SK-N-SH (cell line): ENCODE measurements around the gene ACOX2. TPM values are rescaled to one million over a fixed set of nuclear protein-coding genes. Genes with fewer than 3 reads are reported as not detected.

Source experiments
- CTCF ChIA-PET: fragments of 300-600, 350-600 bp; formaldehyde crosslinking; extraction: SDS; loops from one replicate; lab custom pipeline; 2021; lab: Yijun Ruan, JAX
- POLR2A ChIA-PET: fragments of 350-600 bp; sonication (Branson Sonifier 250); formaldehyde crosslinking; extraction: SDS; loops from one replicate; lab custom pipeline; 2020; ENCODE audit warnings: antibody characterized with exemption, inconsistent platforms; lab: Yijun Ruan, JAX
- DNase-seq: peaks from one replicate; pipeline ENCODE4 v3.0.0; 2012
- H2AFZ ChIP-seq: fragments of 200-600 bp; sonication (generic); 2 replicates; pipeline ENCODE4 v1.8.1; 2016; ENCODE audit warnings: antibody characterized with exemption, mild to moderate bottlenecking, low read depth
- H3F3A ChIP-seq: fragments of 200-600 bp; sonication (generic); replicated peaks from 2 replicates; pipeline ENCODE3; 2016; ENCODE audit warnings: antibody characterized with exemption, mild to moderate bottlenecking; ENCODE audit not compliant: insufficient read depth
- H3K27ac ChIP-seq, 2 experiments: fragments of 200-500 bp in 1 of 2; fragments of 200-600 bp in 1 of 2; sonication (Bioruptor generic) in 1 of 2; sonication (generic), shearing (Covaris generic) in 1 of 2; 2 replicates each; pipeline versions ENCODE4 v1.5.1 to v1.6.1; 2014 to 2016; ENCODE audit warnings: low read depth in 2 of 2, inconsistent platforms in 1 of 2, low read length in 1 of 2, mild to moderate bottlenecking in 1 of 2, mixed read lengths in 1 of 2
- H3K27me3 ChIP-seq: fragments of 200-600 bp; sonication (generic), shearing (Covaris generic); 2 replicates; pipeline ENCODE4 v1.6.1; 2016; ENCODE audit warnings: mixed run types; ENCODE audit not compliant: insufficient read depth
- H3K36me3 ChIP-seq, 2 experiments: fragments of 200-500 bp in 1 of 2; fragments of 200-600 bp in 1 of 2; sonication (Bioruptor generic) in 1 of 2; sonication (generic) in 1 of 2; replicated peaks in 1 of 2; 2 replicates each; pipeline versions ENCODE3 to v1.5.1; 2014 to 2016; ENCODE audit warnings: low read length in 1 of 2, mild to moderate bottlenecking in 1 of 2; ENCODE audit not compliant: insufficient read depth in 2 of 2, control insufficient read depth in 1 of 2
- H3K4me1 ChIP-seq, 2 experiments: fragments of 200-500 bp in 1 of 2; fragments of 200-600 bp in 1 of 2; sonication (Bioruptor generic) in 1 of 2; sonication (generic), shearing (Covaris generic) in 1 of 2; 2 replicates each; pipeline versions ENCODE4 v1.5.1 to v1.6.1; 2014 to 2016; ENCODE audit warnings: low read depth in 1 of 2, low read length in 1 of 2, mixed run types in 1 of 2; ENCODE audit not compliant: insufficient read depth in 2 of 2, control insufficient read depth in 1 of 2
- H3K4me2 ChIP-seq: fragments of 200-600 bp; sonication (generic), shearing (Covaris generic); 2 replicates; pipeline ENCODE4 v1.6.1; 2017; ENCODE audit warnings: mixed run types
- H3K4me3 ChIP-seq, 2 experiments: fragments of 200-500 bp in 1 of 2; fragments of 200-600 bp in 1 of 2; sonication (Bioruptor generic) in 1 of 2; sonication (generic), shearing (Covaris generic) in 1 of 2; 2 replicates each; pipeline versions ENCODE4 v1.5.1 to v1.8.1; 2014 to 2016; ENCODE audit warnings: low read depth in 2 of 2, inconsistent platforms in 1 of 2, low read length in 1 of 2, mild to moderate bottlenecking in 1 of 2, mixed read lengths in 1 of 2, moderate library complexity in 1 of 2
- H3K79me2 ChIP-seq: fragments of 200-600 bp; sonication (generic); 2 replicates; pipeline ENCODE4 v1.8.1; 2017; ENCODE audit warnings: mild to moderate bottlenecking; ENCODE audit not compliant: insufficient read depth
- H3K9ac ChIP-seq: fragments of 200-600 bp; sonication (generic); 2 replicates; pipeline ENCODE4 v1.6.1; 2017; ENCODE audit warnings: mixed run types
- H3K9me2 ChIP-seq: fragments of 200-600 bp; sonication (generic); 2 replicates; pipeline ENCODE4 v1.6.1; 2017; ENCODE audit warnings: mixed run types
- H3K9me3 ChIP-seq: fragments of 200-600 bp; sonication (generic); 2 replicates; pipeline ENCODE4 v1.6.1; 2017; ENCODE audit warnings: mixed run types, mild to moderate bottlenecking, moderate library complexity
- H4K20me1 ChIP-seq: fragments of 200-600 bp; sonication (generic); 2 replicates; pipeline ENCODE4 v1.6.1; 2017; ENCODE audit warnings: mild to moderate bottlenecking, mixed run types; ENCODE audit not compliant: insufficient read depth
- ELF1 ChIP-seq: IDR thresholded peaks from 2 replicates; pipeline ENCODE4 v1.4.0; 2012
- EZH2phosphoT487 ChIP-seq: fragments of 200-600 bp; sonication (generic); IDR thresholded peaks from 2 replicates; pipeline ENCODE4 v1.6.1; 2017; ENCODE audit warnings: low read depth, mixed run types, mild to moderate bottlenecking, antibody characterized with exemption, moderate library complexity, borderline replicate concordance
- FOXJ3 ChIP-seq: sonication (generic); formaldehyde crosslinking; IDR thresholded peaks from 2 replicates; pipeline ENCODE4 v1.5.1; 2020; ENCODE audit warnings: mild to moderate bottlenecking, missing genetic modification reagents
- FOXM1 ChIP-seq: IDR thresholded peaks from 2 replicates; pipeline ENCODE4 v1.4.0; 2012; ENCODE audit warnings: low read depth, mild to moderate bottlenecking
- JUND ChIP-seq: IDR thresholded peaks from 2 replicates; pipeline ENCODE4 v1.4.0; 2012
- MEF2A ChIP-seq: IDR thresholded peaks from 2 replicates; pipeline ENCODE4 v1.4.0; 2012; ENCODE audit warnings: low read depth, borderline replicate concordance
- RCOR1 ChIP-seq: fragments of 150-350 bp; IDR thresholded peaks from 2 replicates; pipeline ENCODE4 v1.6.1; 2017; ENCODE audit warnings: antibody characterized with exemption, low read length
- RXRA ChIP-seq: IDR thresholded peaks from 2 replicates; pipeline ENCODE4 v1.4.0; 2012; ENCODE audit warnings: low read depth, mild to moderate bottlenecking, borderline replicate concordance
- TAF1 ChIP-seq: IDR thresholded peaks from 2 replicates; pipeline ENCODE4 v1.6.1; 2012; ENCODE audit warnings: low read depth, mild to moderate bottlenecking, low read length, moderate library complexity, borderline replicate concordance
- TEAD4 ChIP-seq: IDR thresholded peaks from 2 replicates; pipeline ENCODE4 v1.4.0; 2012; ENCODE audit warnings: mild to moderate bottlenecking, borderline replicate concordance; ENCODE audit not compliant: insufficient read depth
- USF2 ChIP-seq: fragments of 150-350 bp; IDR thresholded peaks from 2 replicates; pipeline ENCODE4 v1.6.1; 2017; ENCODE audit warnings: antibody characterized with exemption, low read length, low read depth, borderline replicate concordance
- ZBTB33 ChIP-seq: IDR thresholded peaks from 2 replicates; pipeline ENCODE4 v1.4.0; 2012; ENCODE audit warnings: low read depth, borderline replicate concordance
- WGBS: methylation state at CpG from one replicate; pipeline ENCODE4 v1.1.6; 2017; ENCODE audit warnings: low lambda C conversion rate; 5-methylcytosine and 5-hydroxymethylcytosine counted together
- polyA plus RNA-seq, 3 experiments: library from polyadenylated mRNA; depleted of rRNA; stranded (reverse); fragments of >200 nt; gene quantifications; 2 replicates each; pipeline ENCODE4 v1.2.3, GENCODE V29; 2012
- TF ChIP-seq, protein P1 (sequence below): IDR thresholded peaks from 2 replicates; pipeline ENCODE4 v1.4.0; 2012; ENCODE audit warnings: low read depth

The ACOX2 gene
- polyA plus RNA-seq, 1 of the 3 experiments (the other 2 are of a cell fraction): 9.0 TPM

DNA sequence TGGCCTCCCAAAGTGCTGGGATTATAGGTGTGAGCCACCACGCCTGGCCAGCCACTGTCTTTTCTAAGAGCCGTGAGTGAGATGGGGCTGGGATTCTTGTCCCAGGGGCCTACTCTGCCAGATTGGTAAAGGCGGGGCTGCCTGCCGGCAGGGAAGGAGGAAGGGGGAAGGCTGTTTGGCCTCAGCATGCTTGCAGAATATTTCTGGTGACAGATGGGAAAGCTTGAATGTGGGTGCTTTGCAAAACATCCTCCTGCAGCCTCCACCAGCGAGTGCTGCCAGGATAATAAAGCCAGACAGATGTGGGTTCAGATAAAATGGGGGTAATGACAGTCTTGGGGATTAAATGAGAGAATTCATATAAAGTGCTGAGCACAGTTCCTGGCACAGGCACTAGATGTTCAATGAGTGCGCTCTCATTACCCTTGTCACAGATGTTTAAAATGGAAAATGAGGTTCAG, 19.8 kb upstream of the ACOX2 start (continued):
- TF ChIP-seq ZBTB33 (no peak), ELF1 (no peak), TEAD4 (no peak), RXRA (no peak), EZH2phosphoT487 (no peak)
- TF ChIP-seq, protein P1, sequence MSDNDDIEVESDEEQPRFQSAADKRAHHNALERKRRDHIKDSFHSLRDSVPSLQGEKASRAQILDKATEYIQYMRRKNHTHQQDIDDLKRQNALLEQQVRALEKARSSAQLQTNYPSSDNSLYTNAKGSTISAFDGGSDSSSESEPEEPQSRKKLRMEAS: no peak
- TF ChIP-seq, all 33 proteins: peak for 0

DNA sequence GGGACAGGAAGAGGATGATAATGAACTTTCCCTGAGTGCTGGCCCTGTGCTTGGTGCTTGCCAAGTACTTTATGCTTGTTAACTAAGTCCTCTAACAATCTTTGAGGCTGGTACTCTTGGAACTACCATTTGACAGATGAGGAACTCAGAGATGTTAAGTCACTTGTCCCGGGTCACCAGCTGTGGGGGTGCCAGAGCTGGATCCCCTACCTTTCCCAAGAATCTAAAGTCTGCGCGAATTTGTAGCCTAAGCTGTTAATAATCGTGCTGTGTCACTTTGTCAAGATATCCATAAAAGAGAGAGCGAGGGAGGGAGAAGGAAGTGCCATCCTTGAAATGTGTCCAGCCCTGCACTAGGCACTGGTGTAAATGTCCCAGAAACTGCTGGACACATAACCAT, 19.0 kb upstream of the ACOX2 start:
- H3K27ac ChIP-seq: no peak overlapping the region
- H3K4me3 ChIP-seq: no peak overlapping the region
- no peaks in the 10 kb centered on the region for H3K79me2 ChIP-seq
- H3K4me2 ChIP-seq: no peak overlapping the region
- POLR2A ChIA-PET: no interaction called here
- DNase-seq: no peak
- no peaks in the 10 kb centered on the region for H3K27me3 ChIP-seq
- no peaks in the 10 kb centered on the region for H4K20me1 ChIP-seq
- 87% methylated on average over 5 of the region's 5 CpGs for WGBS
- TF ChIP-seq EZH2phosphoT487 (no peak), MEF2A (no peak), FOXJ3 (CRISPR knock-in tag) (no peak), ELF1 (no peak), FOXM1 (no peak), RCOR1 (no peak), TAF1 (no peak), JUND (no peak)
- no peaks in the 10 kb centered on the region for H3K9me3 ChIP-seq
- H3K36me3 ChIP-seq: no peaks in the 10 kb centered on the region
- H3K4me1 ChIP-seq: peaks cover 0 to 6% of the 10 kb centered on the region in 2 experiments; a peak in 1 of 4 replicates
- H3F3A ChIP-seq: no peaks in the 10 kb centered on the region
- no peak overlapping the region for H3K9ac ChIP-seq
- H2AFZ ChIP-seq: no peak overlapping the region
- CTCF ChIA-PET: interaction anchor here (0.8 to 7.4 kb wide), 4 partner anchors 12 to 74 kb away, joined by 3 to 67 read pairs (median 8); no protein-coding TSS in a partner anchor
- H3K9me2 ChIP-seq: no peaks in the 10 kb centered on the region

GRCh38 chr3:58555203-58555602, 18.2 kb upstream of the ACOX2 start:
- Histone ChIP-seq H3K4me2 (no peak overlapping the region), H3K9me2 (no peaks in the 10 kb centered on the region), H3F3A (no peaks in the 10 kb centered on the region), H4K20me1 (no peaks in the 10 kb centered on the region), H3K9ac (no peak overlapping the region), H3K4me1 (peaks cover 0 to 6% of the 10 kb centered on the region in 2 experiments; a peak in 1 of 4 replicates), H3K9me3 (no peaks in the 10 kb centered on the region), H3K27me3 (no peaks in the 10 kb centered on the region), H3K27ac (no peak overlapping the region), H3K79me2 (no peaks in the 10 kb centered on the region), H3K36me3 (no peaks in the 10 kb centered on the region), H3K4me3 (no peak overlapping the region), H2AFZ (no peak overlapping the region)
- ChIA-PET POLR2A (no interaction called here), CTCF (interaction anchor here (1.4 to 7.4 kb wide), 2 partner anchors 13 to 547 kb away, joined by 3 to 67 read pairs; partner anchors contain the start of gene FLNB)
- no peak for DNase-seq
- WGBS: 64% methylated on average over 2 of the region's 2 CpGs
- TF ChIP-seq USF2: no peak
